ENCODE results near the gene TMEM45B. TPM values are rescaled to one million over a fixed set of nuclear protein-coding genes. Genes with fewer than 3 reads are reported as not detected.
"Not testable (repeated sequence)": the region's sequence is repeated elsewhere in the genome, so short reads cannot be mapped to it uniquely, and the experiment has no call there.

Gene TMEM45B
- polyA plus RNA-seq, 1 donor, result 21.5 TPM

DNA sequence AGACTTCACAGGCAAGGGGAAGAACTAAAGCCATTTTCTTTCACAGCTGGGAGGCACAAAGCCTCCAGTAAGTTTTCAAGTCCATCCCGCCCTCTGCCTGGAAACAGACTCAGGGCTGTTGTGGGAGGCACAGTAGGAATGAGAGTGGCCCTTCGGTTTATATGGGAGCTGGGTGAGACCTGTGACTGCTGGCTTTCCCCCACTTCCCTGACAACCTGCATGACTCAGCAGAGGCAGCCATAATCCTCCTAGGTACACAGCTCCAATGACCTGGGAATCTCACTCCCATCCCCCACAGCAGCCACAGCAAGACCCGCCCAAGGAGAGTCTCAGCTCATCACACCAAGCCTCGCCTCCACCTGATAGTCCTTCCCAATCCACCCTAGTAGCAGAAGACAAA, 12.1 kb upstream of the TMEM45B start:
- no peak for DNase-seq

DNA sequence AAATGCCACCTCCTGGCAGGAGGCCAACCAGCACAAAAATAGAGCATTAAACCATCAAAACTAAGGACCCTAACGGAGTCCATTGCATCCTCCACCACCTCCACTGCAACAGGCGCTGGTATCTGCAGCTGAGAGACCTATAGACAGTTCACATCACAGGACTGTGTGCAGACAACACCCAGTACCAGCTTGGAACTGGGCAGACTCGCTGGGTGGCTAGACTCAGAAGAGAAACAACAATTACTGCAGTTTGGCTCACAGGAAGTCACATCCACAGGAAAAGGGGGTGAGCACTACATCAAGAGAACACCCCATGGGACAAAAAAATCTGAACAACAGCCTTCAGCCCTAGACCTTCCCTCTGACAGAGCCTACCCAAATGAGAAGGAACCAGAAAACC, 11.6 kb upstream of the TMEM45B start:
- DNase-seq, result no peak

- DNase-seq, result not testable (repeated sequence)
Observed at GRCh38 chr11:129808241-129808640, 7.4 kb upstream of the TMEM45B start.

DNA sequence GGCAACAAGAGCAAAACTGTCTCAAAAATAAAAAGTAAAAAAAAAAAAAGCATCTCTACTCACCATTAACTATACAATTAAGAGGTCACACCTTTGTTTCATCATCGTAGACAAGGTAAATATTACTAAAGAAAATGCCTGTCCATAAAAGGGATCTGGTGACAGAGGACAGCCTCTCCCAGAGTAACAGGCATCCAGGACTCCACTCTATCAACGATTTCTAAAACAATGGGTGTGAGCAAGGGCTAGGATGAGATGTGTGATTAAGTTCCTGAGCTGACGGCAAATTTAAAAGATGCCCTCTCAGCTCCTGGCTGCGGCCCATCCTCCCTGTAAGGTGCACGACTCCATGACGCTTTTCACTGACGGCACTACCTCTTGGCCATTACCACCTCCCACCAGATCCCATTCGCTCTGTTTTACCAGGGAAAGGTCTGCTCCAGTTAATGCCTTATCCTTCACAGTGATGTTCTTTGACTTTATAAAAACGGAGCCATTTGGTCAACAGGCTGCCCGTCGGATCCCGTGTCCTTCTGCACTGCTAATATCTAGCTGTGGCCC, 2.3 kb upstream of the TMEM45B start:
- DNase-seq, result no peak

DNA sequence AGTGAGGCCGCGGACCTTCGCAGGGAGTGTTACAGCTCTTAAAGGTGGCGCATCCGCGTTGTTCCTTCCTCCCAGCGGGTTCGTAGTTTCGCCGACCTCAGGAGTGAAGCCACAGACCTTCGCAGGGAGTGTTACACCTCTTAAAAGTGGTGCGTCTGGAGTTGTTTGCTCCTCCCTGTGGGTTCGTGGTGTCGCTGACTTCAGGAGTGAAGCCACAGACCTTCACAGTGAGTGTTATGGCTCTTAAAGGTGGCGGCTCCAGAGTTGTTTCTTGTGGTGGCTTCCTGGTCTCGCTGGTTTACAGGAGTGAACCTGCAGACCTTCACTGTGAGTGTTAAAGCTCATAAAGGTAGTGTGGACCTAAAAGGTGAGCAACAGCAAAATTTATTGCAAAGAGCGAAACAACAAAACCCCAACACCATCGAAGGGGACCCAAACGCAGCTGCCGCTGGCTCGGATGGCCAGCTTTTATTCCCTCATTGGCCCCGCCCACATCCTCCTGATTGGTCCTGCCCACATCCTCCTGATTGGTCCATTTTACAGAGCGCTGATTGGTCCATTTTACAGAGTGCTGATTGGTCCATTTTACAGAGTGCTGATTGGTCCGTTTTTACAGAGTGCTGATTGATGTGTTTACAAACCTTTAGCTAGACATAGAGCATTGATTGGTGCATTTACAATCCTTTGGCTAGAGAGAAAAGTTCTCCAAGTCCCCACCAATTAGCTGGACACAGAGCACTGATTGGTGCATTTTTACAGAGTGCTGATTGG, 1.2 kb upstream of the TMEM45B start:
- no peak for DNase-seq

- DNase-seq, result no peak
Observed at GRCh38 chr11:129817534-129818051, 1.9 kb downstream of the TMEM45B start.

- not testable (repeated sequence) for DNase-seq
Observed at GRCh38 chr11:129818236-129818635, 2.6 kb downstream of the TMEM45B start.

- DNase-seq, result no peak
Observed at GRCh38 chr11:129819237-129819636, 3.6 kb downstream of the TMEM45B start.

- not testable (repeated sequence) for DNase-seq
Observed at GRCh38 chr11:129820228-129820627, 4.6 kb downstream of the TMEM45B start.

DNA sequence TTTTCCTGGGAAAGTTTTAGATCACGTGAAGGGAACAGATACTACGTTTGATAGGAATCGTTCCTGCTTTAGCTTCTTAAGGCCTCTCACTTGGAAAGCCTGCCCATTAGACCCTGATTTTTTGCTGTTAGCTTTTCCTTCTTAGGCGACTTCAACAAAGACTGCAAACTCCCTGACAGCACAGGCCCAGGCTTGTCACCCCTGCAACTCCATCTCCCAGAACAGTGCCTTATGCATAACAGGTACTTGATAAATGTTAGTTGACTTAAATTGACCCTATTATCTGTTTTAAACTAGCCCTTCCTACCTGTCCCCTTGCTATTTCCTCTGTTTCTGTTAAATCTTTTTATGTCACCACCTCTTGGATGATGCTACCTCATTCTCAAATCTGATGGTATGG, 7.6 kb downstream of the TMEM45B start:
- DNase-seq, result not testable (repeated sequence)

GRCh38 chr11:129823799-129824198, 8.2 kb downstream of the TMEM45B start:
- not testable (repeated sequence) for DNase-seq

- no peak for DNase-seq
Observed at GRCh38 chr11:129825380-129825779, 9.7 kb downstream of the TMEM45B start.

- DNase-seq, result no peak
Observed at GRCh38 chr11:129828301-129828836, 12.7 kb downstream of the TMEM45B start.

DNA sequence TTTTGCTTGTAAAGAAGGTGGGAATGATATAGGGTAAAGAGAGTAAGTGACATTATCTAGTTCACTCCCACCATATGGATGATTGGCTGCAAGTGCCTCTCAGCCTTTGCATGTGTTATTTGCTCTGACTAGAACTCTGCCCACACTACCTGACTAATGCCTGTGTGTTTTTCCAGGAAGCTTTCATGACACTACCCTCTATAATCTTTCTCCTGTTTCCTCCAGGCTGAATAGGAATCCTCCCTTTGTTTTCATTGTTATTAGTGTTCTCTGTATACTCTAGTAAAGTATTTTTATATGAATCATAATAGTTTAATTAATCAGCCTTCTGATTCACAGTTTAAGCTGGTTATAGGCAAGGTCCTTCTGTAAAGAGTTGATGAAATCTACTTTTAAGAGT, 13.8 kb downstream of the TMEM45B start:
- DNase-seq, result not testable (repeated sequence)

DNA sequence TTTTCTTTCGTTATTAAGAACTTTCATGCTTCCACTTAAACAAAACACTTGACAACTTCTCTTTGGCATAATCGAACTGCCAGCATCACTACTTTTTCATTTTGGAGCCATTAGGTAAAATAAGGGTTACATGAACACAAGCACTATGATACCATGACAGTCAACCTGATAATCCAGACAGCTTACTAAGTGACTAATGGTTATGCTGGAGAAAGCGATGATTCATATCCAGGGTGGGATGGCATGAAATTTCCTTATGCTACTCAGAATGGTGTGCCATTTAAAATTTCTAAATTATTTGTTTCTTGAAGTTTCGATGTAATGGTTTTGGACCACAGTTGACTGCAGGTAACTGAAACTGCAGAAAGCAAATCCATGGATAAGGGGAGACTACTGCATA, 15.6 kb downstream of the TMEM45B start:
- DNase-seq, result not testable (repeated sequence)

DNA sequence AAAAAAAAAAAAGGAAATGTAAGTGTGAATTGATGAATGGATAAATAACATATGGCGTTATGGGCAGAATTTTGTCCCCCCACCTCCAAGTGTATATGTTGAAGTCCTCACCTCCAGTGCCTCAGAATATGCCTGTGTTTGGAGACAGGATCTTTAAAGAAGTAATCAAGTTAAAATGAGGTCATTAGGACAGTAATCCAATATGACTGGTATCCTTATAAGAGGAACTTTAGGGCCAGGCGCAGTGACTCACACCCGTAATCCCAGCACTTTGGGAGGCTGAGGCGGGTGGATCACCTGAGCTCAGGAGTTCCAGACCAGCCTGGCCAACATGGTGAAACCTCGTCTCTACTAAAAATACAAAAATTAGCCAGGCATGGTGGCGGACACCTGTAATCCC, 17.6 kb downstream of the TMEM45B start:
- not testable (repeated sequence) for DNase-seq

GRCh38 chr11:129836423-129836891, 20.8 kb downstream of the TMEM45B start:
- DNase-seq, result not testable (repeated sequence)

- no peak for DNase-seq
Observed at GRCh38 chr11:129836979-129837378, 21.3 kb downstream of the TMEM45B start.

DNA sequence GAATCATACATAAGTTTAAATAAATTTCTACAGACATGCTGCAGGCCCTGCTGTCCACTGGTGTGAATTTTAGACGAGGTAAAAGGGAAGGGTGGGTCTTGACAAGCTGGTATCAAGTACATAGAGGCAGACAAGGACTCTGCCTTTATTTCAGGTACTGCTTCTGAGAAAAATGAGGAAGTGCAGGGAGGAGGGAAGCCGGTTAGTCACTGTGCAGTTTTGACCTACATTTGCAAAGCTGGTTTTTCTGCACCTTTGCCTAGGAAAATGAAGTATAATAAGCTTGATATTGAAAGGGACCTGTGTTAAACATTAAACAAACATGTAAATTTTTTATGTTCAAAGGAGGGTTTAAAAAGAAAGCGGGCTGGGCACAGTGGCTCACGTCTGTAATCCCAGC, 24.6 kb downstream of the TMEM45B start:
- no peak for DNase-seq

GRCh38 chr11:129842138-129842537, 26.5 kb downstream of the TMEM45B start:
- no peak for DNase-seq

DNA sequence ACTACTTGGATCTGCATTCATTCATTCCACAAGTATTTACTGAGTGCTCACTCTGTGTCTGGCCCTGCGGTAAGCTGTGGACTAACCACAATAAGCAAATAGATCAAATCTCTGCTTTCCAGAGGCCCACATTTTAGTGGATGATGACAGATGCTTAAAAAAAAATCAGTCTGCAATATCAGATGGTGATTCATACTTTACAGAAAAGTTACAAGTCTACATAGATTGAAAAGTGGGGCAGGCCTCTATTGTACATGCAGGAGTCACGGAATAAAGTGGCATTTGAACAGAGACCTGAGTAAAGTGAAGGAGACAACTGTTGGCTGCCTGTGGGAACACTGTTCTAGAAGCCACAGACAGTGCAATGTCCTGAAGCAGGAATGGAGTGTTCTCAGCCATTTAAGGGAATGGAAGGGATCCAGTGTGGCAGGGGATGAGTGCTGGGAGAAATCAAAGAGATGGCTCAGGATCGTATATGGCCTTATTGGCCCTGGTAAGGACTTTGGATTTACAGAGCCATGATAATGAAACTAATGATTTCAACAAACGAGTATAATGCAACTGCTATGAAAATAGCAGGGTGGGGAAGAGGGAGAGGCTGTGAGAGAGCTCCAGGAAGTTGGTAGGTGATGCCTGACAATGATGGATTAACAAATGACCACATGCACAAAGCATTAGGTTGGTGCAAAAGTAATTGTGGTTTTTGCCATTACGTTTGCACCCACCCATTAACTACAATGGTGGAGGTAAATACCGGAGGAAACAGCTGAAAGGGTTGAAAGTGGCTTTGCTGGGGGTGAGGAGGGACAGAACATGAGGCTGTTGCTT, 31.1 kb downstream of the TMEM45B start:
- no peak for DNase-seq

GRCh38 chr11:129847361-129847760, 31.7 kb downstream of the TMEM45B start:
- DNase-seq, result not testable (repeated sequence)

Measured in left kidney (tissue), 2 donors.